HFFc6 (cell line): ENCODE measurements around the gene SLC16A12. TPM values are rescaled to one million over a fixed set of nuclear protein-coding genes. Genes with fewer than 3 reads are reported as not detected.

Experiments used
- DNase-seq: peaks from one replicate; pipeline ENCODE4 v3.0.0-alpha.2; 2018
- H3K27ac Mint-ChIP-seq: 2 replicates; pipeline ENCODE4 v1.8.0; 2020; ENCODE audit warnings: mild to moderate bottlenecking, mixed read lengths
- H3K27me3 Mint-ChIP-seq: 2 replicates; pipeline ENCODE4 v1.8.0; 2021; ENCODE audit warnings: mild to moderate bottlenecking, moderate library complexity, mixed read lengths; ENCODE audit not compliant: insufficient read depth
- H3K36me3 Mint-ChIP-seq: 2 replicates; pipeline ENCODE4 v1.8.0; 2021; ENCODE audit warnings: low read depth, mixed read lengths
- H3K4me1 Mint-ChIP-seq: 2 replicates; pipeline ENCODE4 v1.8.0; 2020; ENCODE audit warnings: low read depth, mixed read lengths
- H3K4me3 Mint-ChIP-seq: 2 replicates; pipeline ENCODE4 v1.8.0; 2020; ENCODE audit warnings: mild to moderate bottlenecking, moderate library complexity, mixed read lengths
- H3K9me3 Mint-ChIP-seq: 2 replicates; pipeline ENCODE4 v1.8.0; 2020; ENCODE audit warnings: mild to moderate bottlenecking, mixed read lengths
- total RNA-seq, 6 experiments: library from RNA; stranded (reverse); fragmentation: NEBNext Ultra II Directional; extraction: Animal tissue kit (Norgen Biotek cat#: 25700); gene quantifications; 2 replicates in 1 of 6; 3 replicates in 5 of 6; pipeline ENCODE4 v1.2.3, GENCODE V29; 2021
- TF ChIP-seq, protein P1 (sequence below): fragments of 200-600 bp; sonication (generic); IDR thresholded peaks from 2 replicates; pipeline ENCODE4 v1.5.0; 2021; ENCODE audit warnings: antibody characterized with exemption, mild to moderate bottlenecking

The SLC16A12 gene
- total RNA-seq, 6 experiments from 2014 or later: not detected

- DNase-seq: no peak
- no peak overlapping the region for H3K27ac Mint-ChIP-seq
- no peaks in the 10 kb centered on the region for H3K36me3 Mint-ChIP-seq
- TF ChIP-seq, protein P1, sequence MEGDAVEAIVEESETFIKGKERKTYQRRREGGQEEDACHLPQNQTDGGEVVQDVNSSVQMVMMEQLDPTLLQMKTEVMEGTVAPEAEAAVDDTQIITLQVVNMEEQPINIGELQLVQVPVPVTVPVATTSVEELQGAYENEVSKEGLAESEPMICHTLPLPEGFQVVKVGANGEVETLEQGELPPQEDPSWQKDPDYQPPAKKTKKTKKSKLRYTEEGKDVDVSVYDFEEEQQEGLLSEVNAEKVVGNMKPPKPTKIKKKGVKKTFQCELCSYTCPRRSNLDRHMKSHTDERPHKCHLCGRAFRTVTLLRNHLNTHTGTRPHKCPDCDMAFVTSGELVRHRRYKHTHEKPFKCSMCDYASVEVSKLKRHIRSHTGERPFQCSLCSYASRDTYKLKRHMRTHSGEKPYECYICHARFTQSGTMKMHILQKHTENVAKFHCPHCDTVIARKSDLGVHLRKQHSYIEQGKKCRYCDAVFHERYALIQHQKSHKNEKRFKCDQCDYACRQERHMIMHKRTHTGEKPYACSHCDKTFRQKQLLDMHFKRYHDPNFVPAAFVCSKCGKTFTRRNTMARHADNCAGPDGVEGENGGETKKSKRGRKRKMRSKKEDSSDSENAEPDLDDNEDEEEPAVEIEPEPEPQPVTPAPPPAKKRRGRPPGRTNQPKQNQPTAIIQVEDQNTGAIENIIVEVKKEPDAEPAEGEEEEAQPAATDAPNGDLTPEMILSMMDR: no peak
- H3K9me3 Mint-ChIP-seq: no peaks in the 10 kb centered on the region
- no peak overlapping the region for H3K4me3 Mint-ChIP-seq
- peaks cover 27% of the 10 kb centered on the region; the same call in 1 of the 2 replicates for H3K4me1 Mint-ChIP-seq
- H3K27me3 Mint-ChIP-seq: no peaks in the 10 kb centered on the region
Measured at GRCh38 chr10:89390476-89391225, 144.7 kb downstream of the SLC16A12 start.

GRCh38 chr10:89389254-89389653 is 146.1 kb downstream of the SLC16A12 start:
- Mint-ChIP-seq H3K4me1 (peaks cover 35% of the 10 kb centered on the region; the same call in 1 of the 2 replicates), H3K27me3 (no peaks in the 10 kb centered on the region), H3K9me3 (no peaks in the 10 kb centered on the region), H3K36me3 (no peaks in the 10 kb centered on the region), H3K27ac (no peak overlapping the region), H3K4me3 (no peak overlapping the region)
- DNase-seq: peak; percentile 35
- TF ChIP-seq, protein P1: peak; percentile 69

- peaks cover 32% of the 10 kb centered on the region; the same call in 1 of the 2 replicates for H3K4me1 Mint-ChIP-seq
- no peaks in the 10 kb centered on the region for H3K9me3 Mint-ChIP-seq
- no peak overlapping the region for H3K4me3 Mint-ChIP-seq
- H3K36me3 Mint-ChIP-seq: no peaks in the 10 kb centered on the region
- H3K27me3 Mint-ChIP-seq: no peaks in the 10 kb centered on the region
- no peak overlapping the region for H3K27ac Mint-ChIP-seq
- TF ChIP-seq, protein P1: no peak
- DNase-seq: no peak
Measured at GRCh38 chr10:89388806-89389205, 146.6 kb downstream of the SLC16A12 start.

DNA sequence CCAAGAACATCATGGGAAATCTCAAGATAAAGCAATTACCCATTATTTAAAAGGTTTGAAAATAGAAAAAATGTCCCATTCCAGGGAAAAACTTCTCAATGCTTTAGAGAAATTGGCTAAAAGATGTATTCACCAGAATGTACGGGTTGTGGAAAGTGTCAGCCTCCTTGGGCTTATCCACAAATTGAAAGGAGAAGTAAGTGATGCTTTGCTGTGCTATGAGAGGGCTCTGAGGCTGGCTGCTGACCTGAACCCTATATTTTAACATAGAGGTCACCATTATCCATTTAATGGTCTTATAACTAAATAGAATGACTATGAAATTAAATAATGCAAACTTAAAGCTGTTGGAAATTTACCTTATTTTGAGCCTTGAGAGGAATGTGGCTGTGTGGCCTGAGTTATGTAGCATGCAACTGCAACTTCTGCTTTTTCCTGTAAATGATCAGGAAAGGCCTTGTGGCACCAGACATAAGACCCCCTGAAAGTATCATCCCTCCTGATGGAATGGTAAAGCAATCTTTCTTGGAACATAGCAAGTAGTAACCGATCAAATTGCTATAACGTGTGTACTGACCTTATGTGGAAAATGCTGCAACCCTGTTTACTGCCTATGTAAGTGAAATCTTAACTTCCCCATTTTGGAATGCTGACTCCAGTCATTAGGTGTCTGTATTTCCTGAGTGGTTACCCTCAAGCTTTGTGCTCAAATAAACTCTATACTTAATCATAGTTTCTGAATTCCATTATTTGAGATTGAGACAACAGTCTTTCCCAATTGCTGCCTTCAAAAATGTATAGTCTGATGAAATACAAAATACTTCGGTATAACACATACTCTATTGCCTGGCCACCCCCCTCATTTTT is 150.7 kb downstream of the SLC16A12 start:
- Mint-ChIP-seq H3K27ac (no peak overlapping the region), H3K36me3 (no peaks in the 10 kb centered on the region), H3K4me1 (peaks cover 22% of the 10 kb centered on the region), H3K27me3 (0 out of 2 replicates have a peak, but pooled peaks cover 2% of the 10 kb centered on the region), H3K9me3 (no peaks in the 10 kb centered on the region), H3K4me3 (no peak overlapping the region)
- no peak for DNase-seq
- TF ChIP-seq, protein P1: no peak

GRCh38 chr10:89382757-89383156 is 152.6 kb downstream of the SLC16A12 start:
- DNase-seq: no peak
- Mint-ChIP-seq H3K27ac (no peak overlapping the region), H3K9me3 (no peaks in the 10 kb centered on the region), H3K4me3 (no peak overlapping the region), H3K4me1 (peaks cover 15% of the 10 kb centered on the region), H3K27me3 (0 out of 2 replicates have a peak, but pooled peaks cover 2% of the 10 kb centered on the region), H3K36me3 (no peaks in the 10 kb centered on the region)
- TF ChIP-seq, protein P1: no peak

Other genes with a start within 250 kb of the SLC16A12 start
- 10 to 100 TPM in 5 of 6 experiments, 1 to 10 TPM in 1; 8.7 to 14.1 (median 13.0) TPM for gene IFIT2, start 233.5 kb downstream of the SLC16A12 start, total RNA-seq
- 10 to 100 TPM; 11.5 to 18.6 (median 18.0) TPM for gene IFIT3, start 207.6 kb downstream of the SLC16A12 start, total RNA-seq
- gene IFIT1B, start 157.5 kb downstream of the SLC16A12 start, total RNA-seq: not detected
- 10 to 100 TPM; 35.7 to 52.5 (median 49.1) TPM for gene IFIT1, start 143.0 kb downstream of the SLC16A12 start, total RNA-seq
- 10 to 100 TPM; 19.2 to 26.1 (median 22.4) TPM for gene IFIT5, start 121.0 kb downstream of the SLC16A12 start, total RNA-seq
- 1 to 10 TPM; 3.8 to 4.7 (median 4.3) TPM for gene PANK1, start 109.6 kb upstream of the SLC16A12 start, total RNA-seq
- gene KIF20B, start 166.0 kb upstream of the SLC16A12 start, total RNA-seq: 10 to 100 TPM; 15.1 to 41.5 (median 36.8) TPM